Mononuclear cell (primary cell): ENCODE data around the gene SALL1. TPM values are rescaled to one million over a fixed set of nuclear protein-coding genes. Genes with fewer than 3 reads are reported as not detected.

ENCODE experiments used
- H3K27me3 ChIP-seq: 2 replicates; pipeline ENCODE4 v1.6.0; 2011; ENCODE audit warnings: low read length, control low read depth; ENCODE audit not compliant: insufficient read depth
- H3K4me1 ChIP-seq: 2 replicates; pipeline ENCODE4 v1.5.1; 2011; ENCODE audit warnings: mild to moderate bottlenecking, low read length, control low read depth; ENCODE audit not compliant: insufficient read depth
- H3K4me3 ChIP-seq: 2 replicates; pipeline ENCODE4 v1.5.1; 2011; ENCODE audit warnings: mild to moderate bottlenecking, low read length, moderate library complexity
- H3K9me3 ChIP-seq: 2 replicates; pipeline ENCODE4 v1.5.1; 2011; ENCODE audit warnings: low read depth, mild to moderate bottlenecking, control low read depth, low read length
- total RNA-seq: library from RNA; depleted of rRNA; stranded (reverse); fragments of >200 nt; gene quantifications from one replicate; pipeline ENCODE4 v1.2.3, GENCODE V29; 2012

SALL1 gene
- total RNA-seq, 1 donor, result not detected

GRCh38 chr16:51151435-51151960 is 428 bp upstream of the SALL1 start:
- Histone ChIP-seq H3K4me1 (no peaks in the 10 kb centered on the region), H3K4me3 (no peak overlapping the region), H3K27me3 (peaks cover 76% of the 10 kb centered on the region), H3K9me3 (no peaks in the 10 kb centered on the region)

GRCh38 chr16:51150165-51150887 is 744 bp downstream of the SALL1 start:
- no peak overlapping the region for H3K4me3 ChIP-seq
- H3K27me3 ChIP-seq, result peaks cover 77% of the 10 kb centered on the region
- H3K9me3 ChIP-seq, result no peaks in the 10 kb centered on the region
- no peaks in the 10 kb centered on the region for H3K4me1 ChIP-seq

- Histone ChIP-seq H3K4me1 (no peaks in the 10 kb centered on the region), H3K4me3 (no peak overlapping the region), H3K9me3 (no peaks in the 10 kb centered on the region), H3K27me3 (peaks cover 74% of the 10 kb centered on the region)
These were observed 1.3 kb downstream of the SALL1 start for GRCh38 chr16:51149721-51150164.

- Histone ChIP-seq H3K27me3 (peaks cover 74% of the 10 kb centered on the region), H3K4me1 (no peaks in the 10 kb centered on the region), H3K9me3 (no peaks in the 10 kb centered on the region), H3K4me3 (no peak overlapping the region)
These were observed 1.8 kb downstream of the SALL1 start for GRCh38 chr16:51149251-51149661.

GRCh38 chr16:51148678-51149228 is 2.3 kb downstream of the SALL1 start:
- no peaks in the 10 kb centered on the region for H3K4me1 ChIP-seq
- no peak overlapping the region for H3K4me3 ChIP-seq
- H3K9me3 ChIP-seq, result no peaks in the 10 kb centered on the region
- H3K27me3 ChIP-seq, result peaks cover 73% of the 10 kb centered on the region

GRCh38 chr16:51147776-51148677 is 3.0 kb downstream of the SALL1 start:
- H3K9me3 ChIP-seq, result no peaks in the 10 kb centered on the region
- H3K4me1 ChIP-seq, result no peaks in the 10 kb centered on the region
- no peak overlapping the region for H3K4me3 ChIP-seq
- peaks cover 65% of the 10 kb centered on the region for H3K27me3 ChIP-seq

GRCh38 chr16:51146256-51146924 is 4.7 kb downstream of the SALL1 start:
- no peaks in the 10 kb centered on the region for H3K9me3 ChIP-seq
- peaks cover 61% of the 10 kb centered on the region for H3K27me3 ChIP-seq
- no peaks in the 10 kb centered on the region for H3K4me1 ChIP-seq
- no peak overlapping the region for H3K4me3 ChIP-seq

- Histone ChIP-seq H3K27me3 (peaks cover 43% of the 10 kb centered on the region), H3K4me1 (no peaks in the 10 kb centered on the region), H3K4me3 (no peak overlapping the region), H3K9me3 (no peaks in the 10 kb centered on the region)
These were observed 6.9 kb downstream of the SALL1 start for GRCh38 chr16:51144203-51144602.

- Histone ChIP-seq H3K4me1 (no peaks in the 10 kb centered on the region), H3K27me3 (peaks cover 35% of the 10 kb centered on the region)
These were observed 7.7 kb downstream of the SALL1 start for GRCh38 chr16:51143196-51143977.

GRCh38 chr16:51141541-51141940 is 9.5 kb downstream of the SALL1 start:
- H3K27me3 ChIP-seq, result peaks cover 17% of the 10 kb centered on the region
- no peaks in the 10 kb centered on the region for H3K9me3 ChIP-seq
- H3K4me3 ChIP-seq, result no peak overlapping the region
- H3K4me1 ChIP-seq, result no peaks in the 10 kb centered on the region

More at GRCh38 chr16:51143196-51143977, 7.7 kb downstream of the SALL1 start:
- Histone ChIP-seq H3K9me3 (no peaks in the 10 kb centered on the region), H3K4me3 (no peak overlapping the region)

- Histone ChIP-seq H3K9me3 (no peaks in the 10 kb centered on the region), H3K27me3 (peaks cover 13% of the 10 kb centered on the region), H3K4me3 (no peak overlapping the region), H3K4me1 (no peaks in the 10 kb centered on the region)
These were observed 10.0 kb downstream of the SALL1 start for GRCh38 chr16:51141106-51141505.

GRCh38 chr16:51140112-51140511 is 11.0 kb downstream of the SALL1 start:
- no peaks in the 10 kb centered on the region for H3K9me3 ChIP-seq
- no peaks in the 10 kb centered on the region for H3K4me1 ChIP-seq
- H3K27me3 ChIP-seq, result peaks cover 7% of the 10 kb centered on the region
- no peak overlapping the region for H3K4me3 ChIP-seq

GRCh38 chr16:51139568-51139967 is 11.5 kb downstream of the SALL1 start:
- Histone ChIP-seq H3K4me1 (no peaks in the 10 kb centered on the region), H3K27me3 (peaks cover 6% of the 10 kb centered on the region), H3K9me3 (no peaks in the 10 kb centered on the region), H3K4me3 (no peak overlapping the region)

GRCh38 chr16:51138178-51138577 is 12.9 kb downstream of the SALL1 start:
- Histone ChIP-seq H3K27me3 (peaks cover 19% of the 10 kb centered on the region), H3K9me3 (no peaks in the 10 kb centered on the region), H3K4me3 (no peak overlapping the region), H3K4me1 (no peaks in the 10 kb centered on the region)
